GM18870 (cell line): ENCODE results near the gene HDAC9.

Experiments
- ATAC-seq: cut with Tn5 transposase; IDR thresholded peaks from one replicate; pipeline ENCODE4 v1.9.1; 2021; ENCODE audit warnings: moderate library complexity; ENCODE audit not compliant: unreplicated experiment

HDAC9 gene

GRCh38 chr7:18873734-18874336, 378.3 kb downstream of the HDAC9 start:
- ATAC-seq: no peak

- ATAC-seq: no peak
These were observed 379.3 kb downstream of the HDAC9 start for GRCh38 chr7:18874880-18875279.

DNA sequence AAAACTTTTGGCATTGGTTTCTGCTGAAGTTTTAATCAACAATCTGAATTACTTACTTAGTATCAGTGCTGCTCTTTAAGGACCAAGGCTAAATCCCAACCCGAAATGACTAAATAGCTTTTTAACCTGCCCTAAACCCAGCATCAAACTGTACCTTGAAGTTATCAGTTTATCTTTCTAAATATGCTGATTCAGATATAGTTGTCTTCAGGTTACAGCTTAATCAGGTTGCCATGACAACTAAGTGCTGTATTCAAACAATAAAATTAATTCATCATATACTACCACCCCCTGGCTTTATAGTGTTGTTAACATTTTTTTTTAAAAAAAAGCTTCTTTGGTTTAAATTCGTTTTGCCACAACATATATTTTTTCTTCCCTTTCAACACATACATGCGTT, 382.3 kb downstream of the HDAC9 start:
- no peak for ATAC-seq

DNA sequence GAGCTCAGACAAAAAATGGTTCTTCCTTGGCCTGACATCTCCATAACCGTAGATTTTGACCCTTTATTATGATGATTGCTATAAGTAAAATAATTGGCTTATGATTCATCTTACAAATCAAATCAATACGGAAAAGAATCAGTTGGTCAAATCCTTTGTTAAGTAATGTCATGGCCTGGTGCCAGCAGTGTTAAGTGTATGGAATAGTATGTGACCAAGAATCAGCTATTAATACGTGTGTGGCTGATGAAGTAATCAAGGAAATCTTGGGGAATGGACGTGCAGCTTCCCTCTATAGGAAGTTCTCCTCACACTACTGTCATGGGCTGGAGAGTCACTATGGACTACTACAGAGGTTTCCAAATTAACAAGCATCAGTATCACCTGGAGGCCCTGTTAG, 391.3 kb downstream of the HDAC9 start:
- ATAC-seq: no peak

DNA sequence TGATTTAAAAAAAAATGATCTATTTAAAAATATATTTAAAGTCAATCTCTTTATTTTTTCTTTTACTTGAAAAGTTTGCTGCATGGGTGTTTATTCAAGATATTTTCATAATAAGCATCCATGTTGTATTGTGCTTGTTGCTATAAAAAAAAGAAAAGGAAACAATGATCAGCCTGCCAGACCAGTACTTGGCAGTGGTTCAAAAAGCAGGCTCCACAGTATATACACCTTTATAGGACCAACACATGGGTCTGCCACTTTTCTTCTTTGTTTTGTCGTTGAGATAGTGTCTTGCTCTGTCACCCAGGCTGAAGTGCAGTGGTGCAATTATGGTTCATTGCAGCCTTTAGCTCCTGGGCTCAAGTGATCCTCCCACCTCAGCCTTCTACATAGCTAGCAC, 393.9 kb downstream of the HDAC9 start:
- no peak for ATAC-seq

- no peak for ATAC-seq
These were observed 394.6 kb downstream of the HDAC9 start for GRCh38 chr7:18890134-18890533.

GRCh38 chr7:18890885-18891621, 395.5 kb downstream of the HDAC9 start:
- ATAC-seq: no peak

DNA sequence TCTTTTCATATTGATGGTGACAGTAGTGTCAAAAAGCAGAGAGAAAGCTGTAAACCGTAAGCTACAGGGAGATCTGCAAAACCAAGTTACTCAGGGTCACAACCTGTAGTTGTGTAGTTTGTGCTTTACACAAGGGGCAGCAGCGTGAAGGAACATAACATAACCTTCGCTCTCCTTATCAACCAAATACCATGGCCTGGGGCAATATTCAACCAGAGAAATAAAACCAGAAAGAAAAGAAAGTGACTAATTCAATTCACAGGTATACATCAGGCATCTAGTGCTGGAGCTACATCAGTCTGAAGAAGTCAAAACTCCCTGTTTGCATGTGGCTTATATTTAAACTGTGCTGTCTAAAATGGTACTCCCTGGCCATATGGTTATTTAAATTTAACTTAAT, 397.6 kb downstream of the HDAC9 start:
- ATAC-seq: no peak

GRCh38 chr7:18894155-18894554, 398.6 kb downstream of the HDAC9 start:
- ATAC-seq: no peak

DNA sequence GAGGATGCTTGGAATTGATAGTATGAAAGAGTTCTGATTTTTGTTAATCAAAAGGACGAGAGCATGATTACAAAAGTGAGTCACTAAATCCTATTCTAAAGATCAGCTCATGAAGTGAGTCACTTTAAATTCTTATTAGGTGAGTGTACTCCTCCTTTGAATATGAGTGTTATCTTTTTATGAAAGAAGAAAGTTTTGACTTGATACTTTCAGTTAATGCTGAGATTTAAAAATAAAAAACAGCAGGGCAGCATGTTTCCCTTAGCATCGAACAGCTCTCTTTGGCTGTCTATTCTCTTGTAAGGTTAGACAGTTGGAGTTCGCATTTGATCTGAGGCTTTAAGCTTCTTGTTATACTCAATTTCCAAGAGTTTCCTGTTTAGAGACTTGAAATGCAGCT, 399.9 kb downstream of the HDAC9 start:
- no peak for ATAC-seq

DNA sequence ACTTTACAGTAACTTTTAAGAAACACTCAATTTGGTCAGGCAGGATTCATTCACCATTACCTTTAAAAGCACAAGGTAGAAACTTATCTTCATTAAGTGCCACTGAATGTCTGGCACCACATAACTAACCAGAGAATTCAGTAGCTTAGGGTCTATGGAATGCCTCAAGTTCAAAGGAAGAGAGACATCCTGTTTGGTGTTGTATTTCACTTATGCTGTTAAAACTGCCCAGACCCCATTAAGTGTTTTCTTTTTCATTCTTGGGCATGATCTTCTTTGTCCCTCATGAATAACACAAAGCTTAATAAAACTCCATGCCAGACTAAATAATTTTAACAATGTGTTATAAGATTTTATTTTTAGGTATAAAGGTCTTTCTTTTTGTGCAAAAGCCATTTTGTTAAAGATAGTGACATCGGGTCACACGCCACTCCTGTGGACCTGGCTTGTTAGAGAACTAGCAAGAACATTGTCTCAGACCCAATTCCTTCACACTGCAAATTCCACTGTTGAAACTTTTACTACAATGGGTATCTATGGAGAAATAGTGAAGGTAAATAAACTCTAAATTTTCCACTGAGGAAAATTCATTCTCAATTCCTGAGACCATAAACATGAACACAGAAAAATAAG, 400.9 kb downstream of the HDAC9 start:
- ATAC-seq: no peak

DNA sequence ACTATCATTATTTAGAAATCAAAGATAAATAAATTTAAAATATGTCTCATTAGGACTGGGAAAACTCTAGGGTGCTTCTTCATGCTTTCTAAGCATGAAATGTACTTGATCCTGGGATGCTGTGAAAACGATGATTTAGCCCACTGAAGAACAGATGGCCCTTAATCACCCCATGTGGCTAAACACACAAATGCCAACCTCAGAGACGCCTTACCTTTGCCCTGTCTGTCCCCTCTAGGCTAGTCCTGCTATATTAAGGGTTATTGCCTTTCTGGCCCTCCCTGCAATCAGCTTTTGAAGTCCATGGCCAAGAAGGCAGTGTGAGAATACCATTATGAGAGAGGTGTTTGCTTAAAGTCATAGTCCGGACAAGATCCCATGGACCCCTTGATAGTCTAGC, 404.7 kb downstream of the HDAC9 start:
- no peak for ATAC-seq

- ATAC-seq: no peak
These were observed 405.3 kb downstream of the HDAC9 start for GRCh38 chr7:18900803-18901202.

DNA sequence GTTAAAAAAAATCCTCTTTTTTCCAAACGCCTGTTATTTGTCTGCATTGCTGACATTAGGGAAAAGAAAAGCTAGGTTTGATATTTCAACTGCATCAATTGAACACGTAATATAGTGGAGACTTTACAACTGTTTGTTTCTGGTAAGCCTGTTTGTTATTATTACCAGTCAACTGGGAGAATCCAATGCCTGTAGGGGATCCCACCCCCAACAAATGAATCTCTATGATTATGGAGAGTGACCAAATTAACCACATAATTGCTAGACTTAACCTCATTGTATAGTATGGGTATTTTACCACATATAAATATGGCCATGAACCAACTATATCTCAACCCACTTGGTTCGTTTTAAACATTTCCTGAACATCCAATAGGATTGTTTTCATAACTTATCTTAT, 405.8 kb downstream of the HDAC9 start:
- ATAC-seq: no peak

DNA sequence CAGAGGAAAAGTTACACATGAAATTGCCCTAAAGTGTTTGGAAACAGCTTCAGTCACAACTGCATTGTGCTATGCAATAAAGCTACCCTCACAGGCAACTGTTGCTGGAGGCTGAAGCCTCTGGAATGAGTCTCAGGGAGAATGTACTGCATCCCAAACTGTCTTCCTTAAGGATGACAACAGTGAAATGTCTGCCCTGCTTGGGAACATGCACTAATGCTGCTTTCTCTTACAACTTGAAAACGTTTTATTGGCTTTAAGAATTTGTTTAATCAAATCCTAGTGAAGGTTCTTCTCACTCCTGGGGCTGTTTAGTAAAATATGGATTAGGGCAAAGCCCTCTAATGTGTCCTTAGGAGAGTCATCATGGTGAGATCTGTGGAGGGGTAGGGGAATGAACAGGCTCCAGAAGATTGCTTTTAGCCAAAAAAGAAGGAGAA, 406.5 kb downstream of the HDAC9 start:
- no peak for ATAC-seq

DNA sequence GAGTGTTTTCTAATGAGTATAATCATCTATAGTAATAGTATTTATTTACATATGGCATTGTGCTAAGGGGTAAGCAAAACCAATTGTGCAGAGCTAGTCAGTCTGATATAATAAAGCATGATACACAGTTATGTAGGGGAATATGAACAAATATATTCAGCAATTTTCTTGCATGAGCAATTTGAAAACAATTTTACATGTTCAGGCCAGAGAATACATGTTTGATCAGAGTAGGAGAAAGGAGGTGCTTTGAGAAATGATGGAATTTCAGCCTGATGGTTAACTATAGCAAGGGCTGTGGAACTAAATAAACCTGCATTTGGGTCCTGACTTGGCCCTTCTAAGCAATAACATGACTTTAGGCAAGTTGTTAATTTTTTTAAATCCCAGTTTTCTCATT, 407.3 kb downstream of the HDAC9 start:
- no peak for ATAC-seq

GRCh38 chr7:18903695-18904094, 408.1 kb downstream of the HDAC9 start:
- no peak for ATAC-seq

DNA sequence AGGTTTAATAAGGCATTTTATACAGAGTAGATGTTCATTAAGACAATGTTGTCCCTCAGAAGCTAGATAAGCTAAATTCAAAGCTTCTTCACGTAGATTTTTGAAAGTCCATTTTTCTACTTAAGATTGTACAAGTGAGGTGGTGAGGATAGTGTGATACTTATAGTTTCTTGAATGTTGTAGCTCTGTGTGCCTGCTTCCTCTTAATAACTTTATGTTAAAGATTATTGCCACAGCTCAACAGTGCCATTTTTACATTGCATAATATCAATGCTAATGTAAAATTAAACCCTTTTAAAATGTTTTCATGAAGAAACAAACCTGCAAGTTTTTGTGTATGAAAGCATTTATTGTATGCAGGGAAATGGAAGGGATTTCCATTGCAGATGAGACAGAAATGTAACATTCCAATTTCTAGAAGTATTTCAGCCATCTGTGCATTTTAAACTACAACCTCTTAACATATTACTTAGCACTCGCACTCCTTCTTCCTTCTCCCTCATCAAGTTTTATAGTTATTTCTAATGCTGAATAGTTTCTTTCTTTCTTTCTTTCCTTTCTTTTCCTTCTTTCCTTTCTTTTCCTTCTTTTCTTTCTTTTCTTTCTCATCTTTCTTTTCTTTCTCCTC, 409.9 kb downstream of the HDAC9 start:
- ATAC-seq: no peak

DNA sequence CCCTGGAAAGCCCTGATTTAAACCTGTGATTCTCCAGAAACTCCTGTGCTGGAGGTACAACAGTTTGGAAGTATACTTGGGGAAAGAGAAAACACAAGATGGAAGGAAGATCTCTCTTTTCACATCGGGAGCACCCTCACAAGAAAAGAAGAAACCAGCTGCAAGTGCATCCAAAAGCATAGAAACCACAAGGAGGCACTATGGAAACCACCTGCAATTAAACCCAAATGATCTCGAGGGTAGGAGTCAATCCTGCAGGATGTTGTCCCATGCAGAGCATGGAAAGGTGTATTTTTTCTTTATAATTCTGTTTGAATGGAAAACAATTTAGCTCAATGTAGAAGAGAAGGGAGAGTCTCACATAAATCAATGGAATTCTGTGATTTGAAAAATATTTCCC, 411.4 kb downstream of the HDAC9 start:
- no peak for ATAC-seq

- no peak for ATAC-seq
These were observed 417.6 kb downstream of the HDAC9 start for GRCh38 chr7:18913106-18913505.

GRCh38 chr7:18916826-18917225, 421.3 kb downstream of the HDAC9 start:
- no peak for ATAC-seq

- ATAC-seq: no peak
These were observed 431.6 kb downstream of the HDAC9 start for GRCh38 chr7:18927134-18927533.
